Muscle layer of duodenum (tissue), 2 donors: Measurements from ENCODE around the gene TP53I13.
A peak's percentile ranks its signal among the peaks of the same experiment; 100 is the strongest.

Experiments
- H3K27ac ChIP-seq: one replicate; pipeline ENCODE4 v1.7.0; 2013; ENCODE audit warnings: mild to moderate bottlenecking, low read length
- H3K27me3 ChIP-seq: one replicate; pipeline ENCODE4 v1.7.0; 2013; ENCODE audit warnings: low read depth, mild to moderate bottlenecking, control low read depth, low read length
- H3K36me3 ChIP-seq, 2 donors: one replicate each; pipeline ENCODE4 v1.7.0; 2013; ENCODE audit warnings: low read length in 2 of 2, control low read depth in 1 of 2, mild to moderate bottlenecking in 1 of 2; ENCODE audit not compliant: insufficient read depth in 2 of 2, control insufficient read depth in 1 of 2
- H3K4me1 ChIP-seq, 2 donors: one replicate each; pipeline ENCODE4 v1.7.0; 2013; ENCODE audit warnings: low read length in 2 of 2, mild to moderate bottlenecking in 2 of 2, control low read depth in 1 of 2, moderate library complexity in 1 of 2; ENCODE audit not compliant: insufficient read depth in 2 of 2, control insufficient read depth in 1 of 2
- H3K4me3 ChIP-seq, 2 donors: one replicate each; pipeline ENCODE4 v1.7.0; 2013; ENCODE audit warnings: low read length in 2 of 2, low read depth in 1 of 2, mild to moderate bottlenecking in 1 of 2
- H3K9me3 ChIP-seq, 2 donors: one replicate each; pipeline ENCODE4 v1.7.0; 2013; ENCODE audit warnings: low read length in 2 of 2, control low read depth in 1 of 2, mild to moderate bottlenecking in 1 of 2; ENCODE audit not compliant: control insufficient read depth in 1 of 2
- donor health status: healthy.

Gene TP53I13

GRCh38 chr17:29568331-29569244 lies at the start of gene TP53I13:
TSS of gene TP53I13 (plus strand) at chr17:29568701. CDS start at chr17:29568759, 58 bp downstream.
- Histone ChIP-seq H3K36me3 (no peaks in the 10 kb centered on the region), H3K9me3 (no peaks in the 10 kb centered on the region), H3K4me3 (peak within 1 kb of the TSS; percentile 75 to 81), H3K27ac (peak within 1 kb of the TSS; percentile 67), H3K27me3 (no peaks in the 10 kb centered on the region), H3K4me1 (peaks cover 9 to 39% of the 10 kb centered on the region in 2 donors)

GRCh38 chr17:29524692-29525091 lies 43.8 kb upstream of the TP53I13 start:
- peaks cover 25 to 32% of the 10 kb centered on the region in 2 donors for H3K36me3 ChIP-seq

GRCh38 chr17:29526322-29526721 lies 42.2 kb upstream of the TP53I13 start:
- Histone ChIP-seq H3K36me3 (peaks cover 26 to 36% of the 10 kb centered on the region in 2 donors), H3K4me3 (no peak overlapping the region)

More at GRCh38 chr17:29524692-29525091, 43.8 kb upstream of the TP53I13 start:
- no peak overlapping the region for H3K27ac ChIP-seq
- no peaks in the 10 kb centered on the region for H3K4me1 ChIP-seq
- H3K4me3 ChIP-seq, result no peak overlapping the region
- no peaks in the 10 kb centered on the region for H3K9me3 ChIP-seq
- H3K27me3 ChIP-seq, result no peaks in the 10 kb centered on the region

GRCh38 chr17:29533976-29534375 lies 34.5 kb upstream of the TP53I13 start:
- Histone ChIP-seq H3K4me1 (no peaks in the 10 kb centered on the region), H3K27ac (no peak overlapping the region), H3K4me3 (no peak overlapping the region), H3K9me3 (no peaks in the 10 kb centered on the region), H3K36me3 (peaks cover 22 to 38% of the 10 kb centered on the region in 2 donors), H3K27me3 (no peaks in the 10 kb centered on the region)

More at GRCh38 chr17:29526322-29526721, 42.2 kb upstream of the TP53I13 start:
- H3K27ac ChIP-seq, result no peak overlapping the region
- no peaks in the 10 kb centered on the region for H3K27me3 ChIP-seq
- H3K4me1 ChIP-seq, result no peaks in the 10 kb centered on the region
- H3K9me3 ChIP-seq, result no peaks in the 10 kb centered on the region

- H3K9me3 ChIP-seq, result no peaks in the 10 kb centered on the region
- H3K4me1 ChIP-seq, result peaks cover 0 to 6% of the 10 kb centered on the region in 2 donors
- H3K27ac ChIP-seq, result no peak overlapping the region
- H3K4me3 ChIP-seq, result no peak overlapping the region
- no peaks in the 10 kb centered on the region for H3K27me3 ChIP-seq
- peaks cover 19 to 29% of the 10 kb centered on the region in 2 donors for H3K36me3 ChIP-seq
Measured at GRCh38 chr17:29544066-29544465, 24.4 kb upstream of the TP53I13 start.

GRCh38 chr17:29546085-29546484 lies 22.4 kb upstream of the TP53I13 start:
- Histone ChIP-seq H3K27me3 (no peaks in the 10 kb centered on the region), H3K36me3 (peaks cover 17 to 19% of the 10 kb centered on the region in 2 donors), H3K9me3 (no peaks in the 10 kb centered on the region), H3K4me1 (peaks cover 7 to 15% of the 10 kb centered on the region in 2 donors), H3K27ac (no peak overlapping the region), H3K4me3 (no peak overlapping the region)

DNA sequence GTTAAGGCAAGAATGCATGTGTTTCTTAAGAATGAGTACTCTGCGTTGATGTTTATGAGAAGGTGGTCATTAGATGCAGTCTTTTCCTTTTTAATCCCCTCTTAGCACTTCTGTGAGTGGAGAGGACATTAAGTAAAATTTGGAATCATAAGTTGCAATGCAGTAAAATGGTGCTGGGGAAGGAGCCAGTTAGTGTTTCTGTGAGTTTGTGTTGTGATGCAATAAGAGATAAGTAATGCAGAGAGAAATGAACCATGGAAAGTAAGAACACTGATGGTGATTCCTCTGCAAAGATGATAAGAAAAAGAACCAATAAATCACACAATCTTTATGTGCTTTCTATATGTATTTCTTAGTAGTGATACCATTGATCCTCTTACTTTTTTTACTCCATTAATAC lies 21.7 kb upstream of the TP53I13 start:
- Histone ChIP-seq H3K4me1 (peaks cover 7 to 15% of the 10 kb centered on the region in 2 donors), H3K9me3 (no peaks in the 10 kb centered on the region), H3K27ac (no peak overlapping the region), H3K4me3 (no peak overlapping the region), H3K36me3 (peaks cover 17 to 19% of the 10 kb centered on the region in 2 donors), H3K27me3 (no peaks in the 10 kb centered on the region)

DNA sequence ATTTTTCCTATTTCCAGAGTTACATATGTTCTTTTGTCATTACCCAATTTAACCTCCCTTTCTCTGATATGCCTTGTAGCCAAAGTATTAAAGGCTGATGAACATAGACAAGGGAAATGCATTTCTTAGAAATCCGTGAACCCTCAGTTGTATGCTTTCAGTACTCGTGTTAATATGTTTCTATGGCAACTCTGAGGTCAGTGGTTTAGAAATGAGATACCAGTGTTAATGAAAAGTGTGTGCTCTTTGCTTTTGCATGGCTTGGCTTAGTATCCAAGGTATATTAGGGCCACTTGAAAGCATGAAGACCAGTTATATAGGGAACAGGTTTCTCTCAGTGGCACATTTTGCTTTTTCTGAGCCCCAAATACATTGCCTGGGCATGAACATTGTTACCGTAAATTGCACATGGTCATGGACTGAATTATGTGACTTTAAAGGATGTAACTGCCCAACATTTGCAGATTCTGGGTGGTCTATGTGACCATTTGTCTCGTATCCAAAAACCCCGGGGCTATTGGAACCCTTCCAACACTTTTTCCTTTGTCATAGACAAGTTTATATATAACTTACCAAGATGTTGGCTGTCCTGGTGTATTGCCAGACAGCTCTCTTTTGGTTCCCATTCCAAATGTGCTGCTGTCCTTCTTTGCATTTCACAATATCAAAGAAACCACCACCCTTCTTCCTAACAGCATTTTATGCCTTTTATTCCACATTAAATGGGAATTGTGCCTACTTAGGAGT lies 19.2 kb upstream of the TP53I13 start:
- no peaks in the 10 kb centered on the region for H3K9me3 ChIP-seq
- no peaks in the 10 kb centered on the region for H3K36me3 ChIP-seq
- peaks cover 7 to 15% of the 10 kb centered on the region in 2 donors for H3K4me1 ChIP-seq
- H3K27me3 ChIP-seq, result no peaks in the 10 kb centered on the region
- H3K27ac ChIP-seq, result no peak overlapping the region
- H3K4me3 ChIP-seq, result no peak overlapping the region

- Histone ChIP-seq H3K27ac (no peak overlapping the region), H3K9me3 (no peaks in the 10 kb centered on the region), H3K4me3 (no peak overlapping the region), H3K36me3 (no peaks in the 10 kb centered on the region), H3K27me3 (no peaks in the 10 kb centered on the region), H3K4me1 (no peaks in the 10 kb centered on the region)
Measured at GRCh38 chr17:29555840-29556239, 12.7 kb upstream of the TP53I13 start.

DNA sequence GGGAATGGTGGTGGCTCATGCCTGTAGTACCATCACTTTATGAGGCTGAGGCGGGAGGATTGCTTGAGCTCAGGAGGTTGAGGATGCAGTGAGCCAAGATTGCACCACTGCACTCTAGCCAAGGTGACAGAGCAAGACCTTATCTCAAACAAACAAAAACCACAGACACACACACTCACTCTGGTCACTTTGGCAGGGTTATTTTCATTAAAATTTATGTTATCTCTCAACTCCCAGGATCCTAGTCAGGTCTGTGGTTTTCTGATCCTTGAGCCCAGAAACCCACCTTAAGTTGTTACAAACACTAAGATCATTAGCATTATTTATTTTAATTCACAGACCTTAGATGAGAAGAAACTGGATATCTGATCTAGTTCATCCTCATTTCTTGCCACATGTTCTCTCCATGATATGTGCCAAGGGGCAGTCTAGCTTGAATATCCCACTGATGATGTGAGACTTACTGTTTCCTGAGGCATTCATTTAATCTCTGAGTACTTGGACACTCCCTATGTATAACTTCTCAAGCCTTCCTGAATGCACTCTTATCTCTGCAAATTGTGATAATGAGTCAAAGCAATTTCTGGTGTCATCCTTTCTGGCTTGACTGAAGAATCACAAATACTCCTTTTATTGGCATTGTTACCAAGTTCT lies 11.3 kb upstream of the TP53I13 start:
- Histone ChIP-seq H3K4me1 (peaks cover 0 to 5% of the 10 kb centered on the region in 2 donors), H3K9me3 (no peaks in the 10 kb centered on the region), H3K27me3 (no peaks in the 10 kb centered on the region), H3K4me3 (no peak overlapping the region), H3K27ac (no peak overlapping the region), H3K36me3 (peaks cover 0 to 3% of the 10 kb centered on the region in 2 donors)

DNA sequence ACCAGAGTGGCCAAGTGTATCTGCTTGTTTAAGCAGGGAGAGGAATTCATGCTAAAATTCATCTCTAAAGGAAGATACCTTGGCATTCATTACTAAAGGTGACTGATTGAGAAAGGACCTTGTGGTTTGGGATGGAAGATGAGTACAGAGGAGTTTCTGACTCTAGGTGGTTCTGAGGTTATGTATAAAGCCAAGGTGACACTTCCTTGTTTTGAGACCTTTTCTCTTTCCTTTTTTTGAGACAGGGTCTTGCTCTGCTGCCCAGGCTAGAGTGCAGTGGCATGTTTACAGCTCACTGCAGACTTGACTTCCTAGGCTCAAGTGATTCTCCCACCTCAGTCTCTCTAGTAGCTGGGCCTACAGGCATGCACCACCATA lies 10.8 kb upstream of the TP53I13 start:
- Histone ChIP-seq H3K4me1 (peaks cover 0 to 5% of the 10 kb centered on the region in 2 donors), H3K4me3 (no peak overlapping the region), H3K9me3 (no peaks in the 10 kb centered on the region), H3K36me3 (peaks cover 0 to 7% of the 10 kb centered on the region in 2 donors), H3K27me3 (no peaks in the 10 kb centered on the region), H3K27ac (no peak overlapping the region)
